ENCODE results near the gene MTNR1B. TPM values are rescaled to one million over a fixed set of nuclear protein-coding genes. Genes with fewer than 3 reads are reported as not detected.

MTNR1B gene
- total RNA-seq, 4 donors from 2014 or later, result not detected

- no peak overlapping the region for H3K27ac ChIP-seq
- H3K36me3 ChIP-seq, result no peaks in the 10 kb centered on the region
- WGBS, 2 donors (ENCODE audit: low coverage in 1 of 2), result 36 to 74% methylated on average over 5 to 8 of the region's 8 CpGs
- H3K4me3 ChIP-seq, result no peak overlapping the region
- H3K27me3 ChIP-seq, result peaks cover 13% of the 10 kb centered on the region
- H3K9me3 ChIP-seq, result no peaks in the 10 kb centered on the region
- ATAC-seq, result no peak
- no peaks in the 10 kb centered on the region for H3K4me1 ChIP-seq
- no peak for TF ChIP-seq EP300 (IDR thresholded peaks at IDR 0.05)
- no peak for TF ChIP-seq POLR2A (IDR thresholded peaks at IDR 0.05)
- no peak for TF ChIP-seq POLR2AphosphoS5 (IDR thresholded peaks at IDR 0.05)
- TF ChIP-seq CTCF (IDR thresholded peaks at IDR 0.05), result no peak
Observed at GRCh38 chr11:92964471-92964870, 5.0 kb upstream of the MTNR1B start.

GRCh38 chr11:92965196-92965595 is 4.3 kb upstream of the MTNR1B start:
- Histone ChIP-seq H3K36me3 (no peaks in the 10 kb centered on the region), H3K9me3 (no peaks in the 10 kb centered on the region), H3K4me3 (no peak overlapping the region), H3K27ac (no peak overlapping the region), H3K27me3 (peaks cover 20% of the 10 kb centered on the region), H3K4me1 (no peaks in the 10 kb centered on the region)
- WGBS, 2 donors (ENCODE audit: low coverage in 1 of 2), result 86 to 88% methylated on average over 2 of the region's 2 CpGs
- no peak for TF ChIP-seq EP300 (IDR thresholded peaks at IDR 0.05)
- no peak for TF ChIP-seq POLR2AphosphoS5 (IDR thresholded peaks at IDR 0.05)
- no peak for TF ChIP-seq POLR2A (IDR thresholded peaks at IDR 0.05)
- TF ChIP-seq CTCF (IDR thresholded peaks at IDR 0.05), result no peak
- ATAC-seq, result no peak

- ATAC-seq, result no peak
- H3K36me3 ChIP-seq, result no peaks in the 10 kb centered on the region
- H3K4me3 ChIP-seq, result no peak overlapping the region
- H3K27ac ChIP-seq, result no peak overlapping the region
- no peak for TF ChIP-seq POLR2AphosphoS5 (IDR thresholded peaks at IDR 0.05)
- TF ChIP-seq EP300 (IDR thresholded peaks at IDR 0.05), result no peak
- no peak for TF ChIP-seq POLR2A (IDR thresholded peaks at IDR 0.05)
- no peak for TF ChIP-seq CTCF (IDR thresholded peaks at IDR 0.05)
- 89% methylated on average over 2 of the region's 2 CpGs; no CpG with 5 or more reads in 1 of the 2 donors for WGBS, 2 donors (ENCODE audit: low coverage in 1 of 2)
- H3K27me3 ChIP-seq, result peaks cover 36% of the 10 kb centered on the region
- no peaks in the 10 kb centered on the region for H3K4me1 ChIP-seq
- H3K9me3 ChIP-seq, result no peaks in the 10 kb centered on the region
Observed at GRCh38 chr11:92967178-92967577, 2.3 kb upstream of the MTNR1B start.

GRCh38 chr11:92967867-92968266 is 1.6 kb upstream of the MTNR1B start:
- Histone ChIP-seq H3K27me3 (peaks cover 36% of the 10 kb centered on the region), H3K27ac (no peak overlapping the region), H3K4me3 (no peak overlapping the region), H3K9me3 (no peaks in the 10 kb centered on the region), H3K4me1 (no peaks in the 10 kb centered on the region), H3K36me3 (no peaks in the 10 kb centered on the region)
- TF ChIP-seq POLR2AphosphoS5 (IDR thresholded peaks at IDR 0.05), result no peak
- no peak for TF ChIP-seq CTCF (IDR thresholded peaks at IDR 0.05)
- TF ChIP-seq EP300 (IDR thresholded peaks at IDR 0.05), result no peak
- no peak for TF ChIP-seq POLR2A (IDR thresholded peaks at IDR 0.05)
- 77 to 100% methylated on average over 2 of the region's 2 CpGs for WGBS, 2 donors (ENCODE audit: low coverage in 1 of 2)
- no peak for ATAC-seq

GRCh38 chr11:92969293-92969633 is 188 bp upstream of the MTNR1B start:
- ATAC-seq, result no peak
- no peaks in the 10 kb centered on the region for H3K4me1 ChIP-seq
- no peaks in the 10 kb centered on the region for H3K36me3 ChIP-seq
- 5% methylated on average over 7 of the region's 16 CpGs; no CpG with 5 or more reads in 1 of the 2 donors for WGBS, 2 donors (ENCODE audit: low coverage in 1 of 2)
- H3K27ac ChIP-seq, result no peak overlapping the region
- H3K9me3 ChIP-seq, result no peaks in the 10 kb centered on the region
- no peak overlapping the region for H3K4me3 ChIP-seq
- TF ChIP-seq POLR2A (IDR thresholded peaks at IDR 0.05) (no peak), POLR2AphosphoS5 (IDR thresholded peaks at IDR 0.05) (no peak)
- peaks cover 36% of the 10 kb centered on the region for H3K27me3 ChIP-seq

Data from gastroesophageal sphincter (tissue), 4 donors.